Measurements from ENCODE around the gene CCDC6.
A peak's percentile ranks its signal among the peaks of the same experiment; 100 is the strongest.
"Not testable (repeated sequence)": the region's sequence is repeated elsewhere in the genome, so short reads cannot be mapped to it uniquely, and the experiment has no call there.

The CCDC6 gene
- total RNA-seq: 30.5 to 30.7 reads per million in 2 donors

- peak; percentile 87 for DNase-seq
Measured at GRCh38 chr10:59906417-59907202, at the start of gene CCDC6. Gene CCDC6, minus strand, starts transcription at chr10:59906556. Its CDS starts 132 bp downstream, at chr10:59906424.

- DNase-seq: no peak
Measured at GRCh38 chr10:59954296-59954695, 47.9 kb upstream of the CCDC6 start.

GRCh38 chr10:59953711-59954110, 47.4 kb upstream of the CCDC6 start:
- not testable (repeated sequence) for DNase-seq

- DNase-seq: no peak
Measured at GRCh38 chr10:59950105-59950504, 43.7 kb upstream of the CCDC6 start.

- no peak for DNase-seq
Measured at GRCh38 chr10:59949608-59950007, 43.3 kb upstream of the CCDC6 start.

- DNase-seq: no peak
Measured at GRCh38 chr10:59945991-59946390, 39.6 kb upstream of the CCDC6 start.

GRCh38 chr10:59945590-59945989, 39.2 kb upstream of the CCDC6 start:
- no peak for DNase-seq

GRCh38 chr10:59944339-59944935, 38.1 kb upstream of the CCDC6 start:
- DNase-seq: no peak

- no peak for DNase-seq
Measured at GRCh38 chr10:59942556-59942955, 36.2 kb upstream of the CCDC6 start.

- no peak for DNase-seq
Measured at GRCh38 chr10:59937720-59938119, 31.4 kb upstream of the CCDC6 start.

- DNase-seq: no peak
Measured at GRCh38 chr10:59934701-59935100, 28.3 kb upstream of the CCDC6 start.

- not testable (repeated sequence) for DNase-seq
Measured at GRCh38 chr10:59930788-59931521, 24.6 kb upstream of the CCDC6 start.

GRCh38 chr10:59926086-59926485, 19.7 kb upstream of the CCDC6 start:
- DNase-seq: no peak

GRCh38 chr10:59922907-59923306, 16.6 kb upstream of the CCDC6 start:
- no peak for DNase-seq

- no peak for DNase-seq
Measured at GRCh38 chr10:59917922-59918321, 11.6 kb upstream of the CCDC6 start.

GRCh38 chr10:59913547-59914237, 7.3 kb upstream of the CCDC6 start:
- DNase-seq: no peak

- DNase-seq: no peak
Measured at GRCh38 chr10:59910867-59911266, 4.5 kb upstream of the CCDC6 start.

GRCh38 chr10:59909815-59910214, 3.5 kb upstream of the CCDC6 start:
- no peak for DNase-seq

GRCh38 chr10:59908808-59909143, 2.4 kb upstream of the CCDC6 start:
- no peak for DNase-seq

- no peak for DNase-seq
Measured at GRCh38 chr10:59907918-59908807, 1.8 kb upstream of the CCDC6 start.

GRCh38 chr10:59907537-59907917, 1.2 kb upstream of the CCDC6 start:
- DNase-seq: no peak

GRCh38 chr10:59905731-59906416, 482 bp downstream of the CCDC6 start:
- DNase-seq: no peak

Measured in activated gamma-delta T cell (primary cell).